GM23338 (cell line): Measurements from ENCODE around the gene TCTN1. TPM values are rescaled to one million over a fixed set of nuclear protein-coding genes. Genes with fewer than 3 reads are reported as not detected.
A peak's percentile ranks its signal among the peaks of the same experiment; 100 is the strongest.

Experiments used
- ATAC-seq: fragments of 200-7000 bp; cut with Tn5 transposase; 3 replicates; pipeline ENCODE4 v1.9.1; 2020
- DNase-seq: peaks from one replicate; pipeline ENCODE4 v3.0.0-alpha.2; 2015; ENCODE audit warnings: low spot score
- H2AFZ ChIP-seq: fragments of 200-600 bp; sonication (generic); 2 replicates; pipeline ENCODE4 v1.8.0; 2016; ENCODE audit warnings: antibody characterized with exemption, mild to moderate bottlenecking, moderate library complexity
- H3F3A ChIP-seq: fragments of 200-600 bp; sonication (generic); replicated peaks from 2 replicates; pipeline ENCODE4 v1.8.0; 2017; ENCODE audit warnings: antibody characterized with exemption, mixed run types, low read depth
- H3K27ac ChIP-seq: fragments of 200-600 bp; sonication (generic); 2 replicates; pipeline ENCODE4 v1.6.1; 2016; ENCODE audit warnings: low read depth
- H3K27me3 ChIP-seq: fragments of 200-600 bp; sonication (generic); 2 replicates; pipeline ENCODE4 v1.8.0; 2016; ENCODE audit warnings: mild to moderate bottlenecking, mixed run types, moderate library complexity; ENCODE audit not compliant: insufficient read depth
- H3K36me3 ChIP-seq: fragments of 200-600 bp; sonication (generic); 2 replicates; pipeline ENCODE4 v1.8.0; 2016; ENCODE audit warnings: mild to moderate bottlenecking; ENCODE audit not compliant: insufficient read depth
- H3K4me1 ChIP-seq: fragments of 200-600 bp; sonication (generic); 2 replicates; pipeline ENCODE4 v1.8.0; 2016; ENCODE audit warnings: mild to moderate bottlenecking, moderate library complexity; ENCODE audit not compliant: insufficient read depth
- H3K4me2 ChIP-seq: fragments of 200-600 bp; sonication (generic); 2 replicates; pipeline ENCODE4 v1.7.1; 2017; ENCODE audit warnings: mixed run types
- H3K4me3 ChIP-seq: fragments of 200-600 bp; sonication (generic); 2 replicates; pipeline ENCODE4 v1.6.1; 2016; ENCODE audit warnings: mixed run types
- H3K79me2 ChIP-seq: fragments of 200-600 bp; sonication (generic); replicated peaks from 2 replicates; pipeline ENCODE4 v1.8.0; 2017; ENCODE audit warnings: mild to moderate bottlenecking; ENCODE audit not compliant: insufficient read depth
- H3K9me2 ChIP-seq: fragments of 200-600 bp; sonication (generic); 2 replicates; pipeline ENCODE4 v1.8.0; 2017; ENCODE audit not compliant: insufficient read depth
- H4K20me1 ChIP-seq: fragments of 200-600 bp; sonication (generic); replicated peaks from 2 replicates; pipeline ENCODE4 v1.8.0; 2017; ENCODE audit warnings: mild to moderate bottlenecking; ENCODE audit not compliant: insufficient read depth
- H3K27ac Mint-ChIP-seq: 2 replicates; pipeline ENCODE4 v1.8.0; 2020; ENCODE audit warnings: inconsistent platforms, mild to moderate bottlenecking, moderate library complexity, mixed read lengths
- H3K27me3 Mint-ChIP-seq: 3 replicates; pipeline ENCODE4 v1.8.0; 2022; ENCODE audit warnings: low read depth, mild to moderate bottlenecking, moderate library complexity, mixed read lengths, inconsistent platforms; ENCODE audit not compliant: insufficient read depth, poor library complexity
- H3K36me3 Mint-ChIP-seq: 3 replicates; pipeline ENCODE4 v1.8.0; 2021; ENCODE audit warnings: low read depth, mild to moderate bottlenecking, inconsistent platforms, moderate library complexity, mixed read lengths
- H3K4me1 Mint-ChIP-seq: 3 replicates; pipeline ENCODE4 v1.8.0; 2020; ENCODE audit warnings: mild to moderate bottlenecking, inconsistent platforms, mixed read lengths
- H3K4me3 Mint-ChIP-seq: 3 replicates; pipeline ENCODE4 v1.8.0; 2021; ENCODE audit warnings: moderate library complexity, mild to moderate bottlenecking, inconsistent platforms, mixed read lengths
- H3K9me3 Mint-ChIP-seq: 3 replicates; pipeline ENCODE4 v1.8.0; 2020; ENCODE audit warnings: moderate library complexity, mild to moderate bottlenecking, inconsistent platforms, mixed read lengths
- CREB1 ChIP-seq: fragments of 250-450 bp; sonication (Bioruptor Pico); IDR thresholded peaks from 2 replicates; pipeline ENCODE4 v1.5.0; 2020; ENCODE audit warnings: low read depth, mild to moderate bottlenecking, moderate library complexity
- EZH2 ChIP-seq: fragments of 200-600 bp; sonication (generic); IDR thresholded peaks from one replicate; pipeline ENCODE4 v1.8.0; 2017; ENCODE audit warnings: antibody characterized with exemption, mild to moderate bottlenecking, low read depth; ENCODE audit not compliant: unreplicated experiment
- EZH2phosphoT487 ChIP-seq: fragments of 200-600 bp; sonication (generic); IDR thresholded peaks from one replicate; pipeline ENCODE4 v1.8.1; 2018; ENCODE audit warnings: antibody characterized with exemption; ENCODE audit not compliant: unreplicated experiment
- JUNB ChIP-seq: IDR thresholded peaks from one replicate; pipeline ENCODE4 v1.6.1; 2016; ENCODE audit warnings: antibody characterized with exemption; ENCODE audit not compliant: unreplicated experiment
- NANOG ChIP-seq: IDR thresholded peaks from 2 replicates; pipeline ENCODE4 v1.6.1; 2016; ENCODE audit warnings: antibody characterized with exemption, borderline replicate concordance
- POLR2AphosphoS5 ChIP-seq: IDR thresholded peaks from 2 replicates; pipeline ENCODE4 v1.6.1; 2016; ENCODE audit warnings: antibody characterized with exemption, low read depth
- STAT1 ChIP-seq: IDR thresholded peaks from one replicate; pipeline ENCODE4 v1.6.1; 2016; ENCODE audit warnings: antibody characterized with exemption; ENCODE audit not compliant: unreplicated experiment
- ZNF114 ChIP-seq: fragments of 250-450 bp; sonication (Bioruptor Pico); IDR thresholded peaks from 2 replicates; pipeline ENCODE4 v1.5.0; 2020; ENCODE audit warnings: mild to moderate bottlenecking, moderate library complexity
- ZNF331 ChIP-seq: fragments of 250-450 bp; sonication (Bioruptor Pico); IDR thresholded peaks from 2 replicates; pipeline ENCODE4 v1.5.0; 2020; ENCODE audit warnings: low read depth, mild to moderate bottlenecking, moderate library complexity
- long read RNA-seq: library from polyadenylated mRNA; unstranded; transcript quantifications from one replicate; pipeline ENCODE4 v2.0.0, GENCODE V29; 2020; ENCODE audit not compliant: unreplicated experiment
- polyA plus RNA-seq: library from polyadenylated mRNA; unstranded; fragments of >200 nt; fragmentation: Nextera tagmentation; extraction: Ambion mirVana; gene quantifications from 2 replicates; pipeline ENCODE4 v1.2.1, GENCODE V29; 2016
- total RNA-seq: library from RNA; depleted of rRNA; stranded (reverse); fragments of >200 nt; shearing (Covaris generic); gene quantifications from 2 replicates; pipeline ENCODE4 v1.2.3, GENCODE V29; 2014; rRNA removed
- TF ChIP-seq, protein P1 (sequence below): IDR thresholded peaks from 2 replicates; pipeline ENCODE4 v1.6.1; 2016; ENCODE audit warnings: antibody characterized with exemption
- TF ChIP-seq, protein P2 (sequence below): IDR thresholded peaks from one replicate; pipeline ENCODE4 v1.6.1; 2018; ENCODE audit warnings: antibody characterized with exemption; ENCODE audit not compliant: unreplicated experiment
- TF ChIP-seq, protein P3 (sequence below): fragments of 250-450 bp; sonication (Bioruptor Pico); IDR thresholded peaks from 2 replicates; pipeline ENCODE4 v1.5.0; 2020; ENCODE audit warnings: mild to moderate bottlenecking, moderate library complexity
- TF ChIP-seq, protein P4 (sequence below), 2 experiments: fragments of 200-600 bp in 1 of 2; sonication (generic) in 1 of 2; conservative IDR thresholded peaks; 2 replicates each; pipeline versions ENCODE4 v1.5.1 to v1.6.1; 2016 to 2017; ENCODE audit warnings: antibody characterized with exemption in 2 of 2, low read depth in 2 of 2, mild to moderate bottlenecking in 2 of 2, moderate library complexity in 1 of 2

TCTN1 gene
- total RNA-seq (12.4 and 14.8 TPM in 2 replicates), polyA plus RNA-seq (10.5 and 10.6 TPM in 2 replicates)
- long read RNA-seq, partial matches to known transcripts: 2 of 11 reads
- long read RNA-seq, other reads (novel, unspliced or antisense): 5 of 11 reads

DNA sequence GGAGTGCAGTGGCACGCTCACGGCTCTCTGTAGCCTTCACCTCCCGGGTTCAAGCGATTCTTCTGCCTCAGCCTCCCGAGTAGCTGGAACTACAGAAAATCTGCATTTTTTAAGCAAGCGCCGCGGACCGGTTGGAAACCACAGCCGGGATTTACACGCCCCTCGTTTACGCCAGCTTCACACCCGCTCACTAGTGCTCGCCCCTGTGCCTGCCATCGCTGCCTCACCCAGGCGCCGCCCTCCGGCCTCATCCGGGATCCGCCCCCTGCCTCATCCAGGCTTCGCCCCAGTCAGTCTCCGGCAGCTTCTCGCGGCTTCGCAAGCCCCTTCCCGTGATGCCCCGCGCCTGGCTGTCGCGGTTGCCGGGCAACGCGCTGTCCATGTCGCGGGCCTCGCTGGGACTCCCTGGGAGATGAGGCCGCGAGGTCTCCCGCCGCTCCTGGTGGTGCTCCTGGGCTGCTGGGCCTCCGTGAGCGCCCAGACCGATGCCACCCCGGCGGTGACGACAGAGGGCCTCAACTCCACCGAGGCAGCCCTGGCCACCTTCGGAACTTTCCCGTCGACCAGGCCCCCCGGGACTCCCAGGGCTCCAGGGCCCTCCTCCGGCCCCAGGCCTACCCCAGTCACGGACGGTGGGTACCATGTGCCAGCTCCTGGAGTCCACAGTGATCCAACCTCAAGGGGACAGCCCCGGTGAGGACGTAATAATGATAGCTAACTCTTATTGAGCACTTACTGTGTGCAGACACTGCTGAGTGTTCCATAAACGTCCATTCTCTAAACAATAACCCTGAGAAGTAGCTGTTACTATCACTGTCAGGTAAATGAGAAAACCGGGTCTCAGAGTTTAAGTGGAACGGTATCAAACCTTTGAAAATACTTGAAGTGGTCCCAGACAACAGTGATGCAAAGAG, at the start of gene TCTN1:
Gene TCTN1, plus strand, starts transcription at position 359 of the 914 bp plus-strand sequence. Its CDS starts 54 bp downstream, at position 413.
- Histone ChIP-seq H3F3A (no peaks in the 10 kb centered on the region), H3K9me2 (no peaks in the 10 kb centered on the region), H3K27me3 (no peaks in the 10 kb centered on the region), H2AFZ (peak within 1 kb of the TSS; percentile 99), H3K36me3 (no peaks in the 10 kb centered on the region), H3K27ac (no peak within 1 kb of the TSS), H3K4me3 (peak within 1 kb of the TSS; percentile 79), H3K4me1 (peaks cover 4% of the 10 kb centered on the region), H3K79me2 (no peaks in the 10 kb centered on the region), H4K20me1 (no peaks in the 10 kb centered on the region), H3K4me2 (peak within 1 kb of the TSS; percentile 89)
- H3K27me3 Mint-ChIP-seq: peaks cover 4% of the 10 kb centered on the region
- TF ChIP-seq, protein P1, sequence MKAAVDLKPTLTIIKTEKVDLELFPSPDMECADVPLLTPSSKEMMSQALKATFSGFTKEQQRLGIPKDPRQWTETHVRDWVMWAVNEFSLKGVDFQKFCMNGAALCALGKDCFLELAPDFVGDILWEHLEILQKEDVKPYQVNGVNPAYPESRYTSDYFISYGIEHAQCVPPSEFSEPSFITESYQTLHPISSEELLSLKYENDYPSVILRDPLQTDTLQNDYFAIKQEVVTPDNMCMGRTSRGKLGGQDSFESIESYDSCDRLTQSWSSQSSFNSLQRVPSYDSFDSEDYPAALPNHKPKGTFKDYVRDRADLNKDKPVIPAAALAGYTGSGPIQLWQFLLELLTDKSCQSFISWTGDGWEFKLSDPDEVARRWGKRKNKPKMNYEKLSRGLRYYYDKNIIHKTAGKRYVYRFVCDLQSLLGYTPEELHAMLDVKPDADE: no peak
- TF ChIP-seq CREB1 (CRISPR knock-in tag): 0 out of 2 replicates have a peak, but pooled peaks have one; percentile 14
- TF ChIP-seq EZH2phosphoT487: no peak
- TF ChIP-seq, protein P2, sequence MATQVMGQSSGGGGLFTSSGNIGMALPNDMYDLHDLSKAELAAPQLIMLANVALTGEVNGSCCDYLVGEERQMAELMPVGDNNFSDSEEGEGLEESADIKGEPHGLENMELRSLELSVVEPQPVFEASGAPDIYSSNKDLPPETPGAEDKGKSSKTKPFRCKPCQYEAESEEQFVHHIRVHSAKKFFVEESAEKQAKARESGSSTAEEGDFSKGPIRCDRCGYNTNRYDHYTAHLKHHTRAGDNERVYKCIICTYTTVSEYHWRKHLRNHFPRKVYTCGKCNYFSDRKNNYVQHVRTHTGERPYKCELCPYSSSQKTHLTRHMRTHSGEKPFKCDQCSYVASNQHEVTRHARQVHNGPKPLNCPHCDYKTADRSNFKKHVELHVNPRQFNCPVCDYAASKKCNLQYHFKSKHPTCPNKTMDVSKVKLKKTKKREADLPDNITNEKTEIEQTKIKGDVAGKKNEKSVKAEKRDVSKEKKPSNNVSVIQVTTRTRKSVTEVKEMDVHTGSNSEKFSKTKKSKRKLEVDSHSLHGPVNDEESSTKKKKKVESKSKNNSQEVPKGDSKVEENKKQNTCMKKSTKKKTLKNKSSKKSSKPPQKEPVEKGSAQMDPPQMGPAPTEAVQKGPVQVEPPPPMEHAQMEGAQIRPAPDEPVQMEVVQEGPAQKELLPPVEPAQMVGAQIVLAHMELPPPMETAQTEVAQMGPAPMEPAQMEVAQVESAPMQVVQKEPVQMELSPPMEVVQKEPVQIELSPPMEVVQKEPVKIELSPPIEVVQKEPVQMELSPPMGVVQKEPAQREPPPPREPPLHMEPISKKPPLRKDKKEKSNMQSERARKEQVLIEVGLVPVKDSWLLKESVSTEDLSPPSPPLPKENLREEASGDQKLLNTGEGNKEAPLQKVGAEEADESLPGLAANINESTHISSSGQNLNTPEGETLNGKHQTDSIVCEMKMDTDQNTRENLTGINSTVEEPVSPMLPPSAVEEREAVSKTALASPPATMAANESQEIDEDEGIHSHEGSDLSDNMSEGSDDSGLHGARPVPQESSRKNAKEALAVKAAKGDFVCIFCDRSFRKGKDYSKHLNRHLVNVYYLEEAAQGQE: peak; percentile 19
- no peak for TF ChIP-seq ZNF114 (CRISPR knock-in tag)
- TF ChIP-seq, protein P3, sequence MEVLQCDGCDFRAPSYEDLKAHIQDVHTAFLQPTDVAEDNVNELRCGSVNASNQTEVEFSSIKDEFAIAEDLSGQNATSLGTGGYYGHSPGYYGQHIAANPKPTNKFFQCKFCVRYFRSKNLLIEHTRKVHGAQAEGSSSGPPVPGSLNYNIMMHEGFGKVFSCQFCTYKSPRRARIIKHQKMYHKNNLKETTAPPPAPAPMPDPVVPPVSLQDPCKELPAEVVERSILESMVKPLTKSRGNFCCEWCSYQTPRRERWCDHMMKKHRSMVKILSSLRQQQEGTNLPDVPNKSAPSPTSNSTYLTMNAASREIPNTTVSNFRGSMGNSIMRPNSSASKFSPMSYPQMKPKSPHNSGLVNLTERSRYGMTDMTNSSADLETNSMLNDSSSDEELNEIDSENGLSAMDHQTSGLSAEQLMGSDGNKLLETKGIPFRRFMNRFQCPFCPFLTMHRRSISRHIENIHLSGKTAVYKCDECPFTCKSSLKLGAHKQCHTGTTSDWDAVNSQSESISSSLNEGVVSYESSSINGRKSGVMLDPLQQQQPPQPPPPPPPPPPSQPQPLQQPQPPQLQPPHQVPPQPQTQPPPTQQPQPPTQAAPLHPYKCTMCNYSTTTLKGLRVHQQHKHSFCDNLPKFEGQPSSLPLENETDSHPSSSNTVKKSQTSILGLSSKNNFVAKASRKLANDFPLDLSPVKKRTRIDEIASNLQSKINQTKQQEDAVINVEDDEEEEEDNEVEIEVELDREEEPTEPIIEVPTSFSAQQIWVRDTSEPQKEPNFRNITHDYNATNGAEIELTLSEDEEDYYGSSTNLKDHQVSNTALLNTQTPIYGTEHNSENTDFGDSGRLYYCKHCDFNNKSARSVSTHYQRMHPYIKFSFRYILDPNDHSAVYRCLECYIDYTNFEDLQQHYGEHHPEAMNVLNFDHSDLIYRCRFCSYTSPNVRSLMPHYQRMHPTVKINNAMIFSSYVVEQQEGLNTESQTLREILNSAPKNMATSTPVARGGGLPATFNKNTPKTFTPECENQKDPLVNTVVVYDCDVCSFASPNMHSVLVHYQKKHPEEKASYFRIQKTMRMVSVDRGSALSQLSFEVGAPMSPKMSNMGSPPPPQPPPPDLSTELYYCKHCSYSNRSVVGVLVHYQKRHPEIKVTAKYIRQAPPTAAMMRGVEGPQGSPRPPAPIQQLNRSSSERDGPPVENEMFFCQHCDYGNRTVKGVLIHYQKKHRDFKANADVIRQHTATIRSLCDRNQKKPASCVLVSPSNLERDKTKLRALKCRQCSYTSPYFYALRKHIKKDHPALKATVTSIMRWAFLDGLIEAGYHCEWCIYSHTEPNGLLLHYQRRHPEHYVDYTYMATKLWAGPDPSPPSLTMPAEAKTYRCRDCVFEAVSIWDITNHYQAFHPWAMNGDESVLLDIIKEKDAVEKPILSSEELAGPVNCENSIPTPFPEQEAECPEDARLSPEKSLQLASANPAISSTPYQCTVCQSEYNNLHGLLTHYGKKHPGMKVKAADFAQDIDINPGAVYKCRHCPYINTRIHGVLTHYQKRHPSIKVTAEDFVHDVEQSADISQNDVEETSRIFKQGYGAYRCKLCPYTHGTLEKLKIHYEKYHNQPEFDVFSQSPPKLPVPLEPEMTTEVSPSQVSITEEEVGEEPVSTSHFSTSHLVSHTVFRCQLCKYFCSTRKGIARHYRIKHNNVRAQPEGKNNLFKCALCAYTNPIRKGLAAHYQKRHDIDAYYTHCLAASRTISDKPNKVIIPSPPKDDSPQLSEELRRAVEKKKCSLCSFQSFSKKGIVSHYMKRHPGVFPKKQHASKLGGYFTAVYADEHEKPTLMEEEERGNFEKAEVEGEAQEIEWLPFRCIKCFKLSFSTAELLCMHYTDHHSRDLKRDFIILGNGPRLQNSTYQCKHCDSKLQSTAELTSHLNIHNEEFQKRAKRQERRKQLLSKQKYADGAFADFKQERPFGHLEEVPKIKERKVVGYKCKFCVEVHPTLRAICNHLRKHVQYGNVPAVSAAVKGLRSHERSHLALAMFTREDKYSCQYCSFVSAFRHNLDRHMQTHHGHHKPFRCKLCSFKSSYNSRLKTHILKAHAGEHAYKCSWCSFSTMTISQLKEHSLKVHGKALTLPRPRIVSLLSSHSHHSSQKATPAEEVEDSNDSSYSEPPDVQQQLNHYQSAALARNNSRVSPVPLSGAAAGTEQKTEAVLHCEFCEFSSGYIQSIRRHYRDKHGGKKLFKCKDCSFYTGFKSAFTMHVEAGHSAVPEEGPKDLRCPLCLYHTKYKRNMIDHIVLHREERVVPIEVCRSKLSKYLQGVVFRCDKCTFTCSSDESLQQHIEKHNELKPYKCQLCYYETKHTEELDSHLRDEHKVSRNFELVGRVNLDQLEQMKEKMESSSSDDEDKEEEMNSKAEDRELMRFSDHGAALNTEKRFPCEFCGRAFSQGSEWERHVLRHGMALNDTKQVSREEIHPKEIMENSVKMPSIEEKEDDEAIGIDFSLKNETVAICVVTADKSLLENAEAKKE: no peak
- no peak for TF ChIP-seq EZH2
- TF ChIP-seq NANOG: no peak
- no peak for TF ChIP-seq JUNB
- no peak for TF ChIP-seq ZNF331
- TF ChIP-seq POLR2AphosphoS5: peak; percentile 74
- TF ChIP-seq, protein P4, sequence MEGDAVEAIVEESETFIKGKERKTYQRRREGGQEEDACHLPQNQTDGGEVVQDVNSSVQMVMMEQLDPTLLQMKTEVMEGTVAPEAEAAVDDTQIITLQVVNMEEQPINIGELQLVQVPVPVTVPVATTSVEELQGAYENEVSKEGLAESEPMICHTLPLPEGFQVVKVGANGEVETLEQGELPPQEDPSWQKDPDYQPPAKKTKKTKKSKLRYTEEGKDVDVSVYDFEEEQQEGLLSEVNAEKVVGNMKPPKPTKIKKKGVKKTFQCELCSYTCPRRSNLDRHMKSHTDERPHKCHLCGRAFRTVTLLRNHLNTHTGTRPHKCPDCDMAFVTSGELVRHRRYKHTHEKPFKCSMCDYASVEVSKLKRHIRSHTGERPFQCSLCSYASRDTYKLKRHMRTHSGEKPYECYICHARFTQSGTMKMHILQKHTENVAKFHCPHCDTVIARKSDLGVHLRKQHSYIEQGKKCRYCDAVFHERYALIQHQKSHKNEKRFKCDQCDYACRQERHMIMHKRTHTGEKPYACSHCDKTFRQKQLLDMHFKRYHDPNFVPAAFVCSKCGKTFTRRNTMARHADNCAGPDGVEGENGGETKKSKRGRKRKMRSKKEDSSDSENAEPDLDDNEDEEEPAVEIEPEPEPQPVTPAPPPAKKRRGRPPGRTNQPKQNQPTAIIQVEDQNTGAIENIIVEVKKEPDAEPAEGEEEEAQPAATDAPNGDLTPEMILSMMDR (conservative IDR thresholded peaks at IDR 0.05; ENCODE audit: low read depth in 2 of 2): no peak
- TF ChIP-seq STAT1: no peak
- H3K36me3 Mint-ChIP-seq: no peaks in the 10 kb centered on the region
- ATAC-seq (peak; percentile 99), DNase-seq (peak; percentile 98)
- H3K4me1 Mint-ChIP-seq: peaks cover 3% of the 10 kb centered on the region; the same call in 2 of the 3 replicates
- H3K4me3 Mint-ChIP-seq: peak within 1 kb of the TSS; percentile 83
- no peaks in the 10 kb centered on the region for H3K9me3 Mint-ChIP-seq
- no peak within 1 kb of the TSS for H3K27ac Mint-ChIP-seq
